Astrocyte of the spinal cord (primary cell): Measurements from ENCODE around the gene CBLB.

Experiments used
- DNase-seq: peaks from one replicate; pipeline ENCODE4 v3.0.0; 2011; ENCODE audit warnings: low read depth, low spot score
- H3K4me3 ChIP-seq: 2 replicates; pipeline ENCODE4 v1.5.1; 2011; ENCODE audit warnings: low read depth, mild to moderate bottlenecking, low read length, moderate library complexity
- CTCF ChIP-seq: IDR thresholded peaks from 2 replicates; pipeline ENCODE4 v1.5.1; 2012; ENCODE audit warnings: low read depth, mild to moderate bottlenecking, low read length, inconsistent platforms
- in situ Hi-C: cut with HindIII; loops from 2 replicates; pipeline ENCODE4 v1.10.0; 2017; ENCODE audit warnings: low sequenced_read_pairs

Gene CBLB

GRCh38 chr3:105755121-105755886 lies 113.5 kb downstream of the CBLB start:
- DNase-seq: no peak
- in situ Hi-C loops: no loop called here
- no peak for TF ChIP-seq CTCF
- no peak overlapping the region for H3K4me3 ChIP-seq

GRCh38 chr3:105752791-105753415 lies 115.9 kb downstream of the CBLB start:
- in situ Hi-C loops: no loop called here
- no peak for TF ChIP-seq CTCF
- DNase-seq: peak; percentile 40
- H3K4me3 ChIP-seq: no peak overlapping the region

- TF ChIP-seq CTCF: no peak
- no peak for DNase-seq
- in situ Hi-C loops: no loop called here
- H3K4me3 ChIP-seq: no peak overlapping the region
These were observed 121.1 kb downstream of the CBLB start for GRCh38 chr3:105747696-105748095.

GRCh38 chr3:105747060-105747541 lies 121.7 kb downstream of the CBLB start:
- peak; percentile 68 for DNase-seq
- in situ Hi-C loops: no loop called here
- no peak overlapping the region for H3K4me3 ChIP-seq
- TF ChIP-seq CTCF: no peak

GRCh38 chr3:105746231-105746996 lies 122.4 kb downstream of the CBLB start:
- TF ChIP-seq CTCF: no peak
- DNase-seq: no peak
- no peak overlapping the region for H3K4me3 ChIP-seq
- in situ Hi-C loops: no loop called here

GRCh38 chr3:105745046-105745445 lies 123.8 kb downstream of the CBLB start:
- in situ Hi-C loops: no loop called here
- no peak for DNase-seq
- TF ChIP-seq CTCF: no peak
- H3K4me3 ChIP-seq: no peak overlapping the region
